GF-D8 (cell line): ENCODE data around the gene FBXL7.
"Not testable (repeated sequence)": the region's sequence is repeated elsewhere in the genome, so short reads cannot be mapped to it uniquely, and the experiment has no call there.

ENCODE experiments used
- DNase-seq: peaks from one replicate; lab custom pipeline; 2025; lab: John Stamatoyannopoulos, UW

FBXL7 gene

DNA sequence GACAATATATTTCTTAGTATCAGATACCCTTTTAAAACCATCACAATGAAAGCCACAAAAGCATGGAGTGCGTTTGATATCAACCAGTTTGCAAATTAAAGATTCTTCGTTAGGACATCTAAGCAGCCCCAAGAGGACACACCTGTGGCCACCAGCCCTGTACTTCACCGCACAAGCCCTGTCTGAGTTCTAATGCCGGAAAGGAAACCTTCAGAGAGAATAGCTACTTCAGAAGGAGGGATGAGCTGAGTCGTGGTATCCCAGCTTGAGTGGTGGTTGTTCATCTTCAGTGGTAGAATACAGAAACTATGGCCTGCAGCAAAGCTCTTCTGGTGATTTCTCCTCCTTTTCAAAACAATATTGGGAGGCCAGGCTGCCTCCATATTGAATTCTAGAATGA, 319.6 kb downstream of the FBXL7 start:
- no peak for DNase-seq

DNA sequence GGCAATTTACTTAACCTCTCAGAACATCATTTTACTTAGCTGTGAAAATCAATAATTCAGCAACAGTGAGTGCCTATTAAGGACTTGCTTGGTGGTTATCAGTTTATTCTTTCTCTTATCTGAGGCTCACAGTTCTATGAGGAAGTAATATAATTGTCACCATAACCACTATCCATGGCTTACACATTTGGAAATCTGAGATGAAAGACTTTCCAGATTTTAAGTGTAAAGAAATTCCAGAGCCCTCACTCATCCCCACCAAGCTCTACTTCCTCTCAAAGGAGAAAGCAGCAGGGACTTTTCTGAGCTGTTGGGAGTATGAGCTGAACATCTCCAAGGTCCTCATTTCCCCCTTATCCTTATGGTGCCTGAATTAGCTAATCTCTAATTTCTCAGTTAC, 321.5 kb downstream of the FBXL7 start:
- DNase-seq = no peak

DNA sequence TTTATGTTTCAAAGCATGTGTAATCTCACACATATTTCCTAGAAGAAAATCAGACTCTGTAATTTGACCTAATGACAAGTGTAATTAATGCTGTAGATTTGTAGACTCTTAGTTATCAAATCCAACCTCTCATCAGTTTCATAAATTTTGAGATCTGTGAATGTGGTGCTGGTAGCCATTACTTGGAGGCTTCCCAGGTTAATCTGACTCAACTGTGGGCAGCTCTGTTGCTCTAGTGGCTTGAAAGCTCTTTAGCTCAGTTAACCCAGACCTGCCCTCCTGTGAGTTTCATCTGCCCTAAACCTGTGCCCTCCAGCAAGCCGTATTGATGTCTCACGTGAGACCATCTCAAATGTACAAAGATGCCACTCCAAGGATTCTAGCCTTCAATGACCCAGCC, 323.4 kb downstream of the FBXL7 start:
- DNase-seq = no peak

DNA sequence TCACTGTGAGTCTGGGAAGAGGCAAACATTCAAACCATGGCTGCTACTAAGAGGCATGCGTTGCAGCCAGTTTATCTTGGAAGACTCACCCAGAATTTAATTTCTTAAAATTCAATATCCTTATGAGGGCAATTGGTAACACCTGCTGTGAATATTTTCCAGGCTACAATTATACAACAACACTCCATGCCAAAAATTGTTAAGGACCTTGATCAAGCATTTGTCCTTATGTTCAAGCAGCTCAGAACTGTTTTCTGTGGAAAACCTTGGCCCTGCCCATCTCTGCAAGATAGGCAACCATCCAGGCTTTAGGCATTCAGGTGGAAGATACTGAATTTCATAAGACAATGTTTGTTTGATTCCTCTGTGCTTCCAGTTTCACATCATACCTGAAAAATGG, 327.8 kb downstream of the FBXL7 start:
- DNase-seq = no peak

DNA sequence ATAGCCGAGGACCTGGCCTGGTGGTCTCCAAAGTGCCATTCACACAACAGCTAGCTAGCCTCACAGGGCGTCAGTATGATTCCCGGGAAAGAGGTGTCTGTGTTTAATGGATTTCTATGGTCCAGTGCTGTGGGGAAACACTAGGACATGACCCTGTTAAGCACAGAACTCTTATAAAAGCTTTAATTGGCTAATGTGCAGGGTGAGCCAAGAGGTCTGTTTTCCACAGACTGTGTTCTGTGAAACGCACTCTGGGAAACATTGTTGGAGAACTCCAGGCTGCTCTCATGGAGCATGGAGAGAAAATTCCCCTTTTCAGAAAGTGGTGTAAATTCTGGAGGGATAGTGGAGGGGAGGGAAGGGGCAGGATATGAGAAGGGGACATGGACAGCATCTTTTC, 331.4 kb downstream of the FBXL7 start:
- no peak for DNase-seq

DNA sequence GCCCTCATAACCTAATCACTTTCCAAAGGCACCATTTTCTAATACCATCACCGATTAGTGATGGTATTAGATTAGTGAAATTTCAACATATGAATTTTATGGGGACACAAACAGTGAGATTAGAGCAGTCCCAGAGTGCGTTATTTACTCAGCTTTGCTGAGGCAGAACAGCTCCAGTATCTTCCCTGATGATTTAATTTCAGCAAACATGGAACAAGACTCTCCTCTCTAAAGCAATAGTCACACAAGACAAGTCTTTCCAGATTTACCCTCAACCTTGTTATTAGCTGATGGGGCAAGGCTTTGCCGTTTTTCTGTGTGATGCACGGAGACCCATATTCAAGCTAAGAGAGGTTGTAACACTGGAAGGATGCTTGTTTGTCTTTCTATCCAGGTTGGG, 333.4 kb downstream of the FBXL7 start:
- no peak for DNase-seq

GRCh38 chr5:15834596-15835245, 334.7 kb downstream of the FBXL7 start:
- no peak for DNase-seq

DNA sequence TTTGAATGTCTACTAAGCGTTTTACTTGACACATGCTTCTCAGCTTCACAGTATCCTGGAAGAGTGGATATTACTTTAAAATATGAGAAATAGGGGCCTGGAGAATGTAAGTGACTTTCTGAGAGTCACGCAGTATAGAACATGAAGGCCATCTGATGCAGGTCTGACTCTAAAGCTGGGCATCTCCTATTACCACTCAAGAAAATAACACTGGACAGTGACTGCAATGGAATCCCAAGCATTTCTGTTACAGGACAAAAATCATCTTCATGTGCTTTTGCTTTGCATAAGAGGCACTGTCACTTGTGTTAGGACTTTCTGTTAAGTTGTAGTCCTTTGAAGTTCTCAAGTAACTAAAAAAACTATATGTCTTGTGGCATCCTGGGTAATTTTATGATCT, 335.5 kb downstream of the FBXL7 start:
- no peak for DNase-seq

DNA sequence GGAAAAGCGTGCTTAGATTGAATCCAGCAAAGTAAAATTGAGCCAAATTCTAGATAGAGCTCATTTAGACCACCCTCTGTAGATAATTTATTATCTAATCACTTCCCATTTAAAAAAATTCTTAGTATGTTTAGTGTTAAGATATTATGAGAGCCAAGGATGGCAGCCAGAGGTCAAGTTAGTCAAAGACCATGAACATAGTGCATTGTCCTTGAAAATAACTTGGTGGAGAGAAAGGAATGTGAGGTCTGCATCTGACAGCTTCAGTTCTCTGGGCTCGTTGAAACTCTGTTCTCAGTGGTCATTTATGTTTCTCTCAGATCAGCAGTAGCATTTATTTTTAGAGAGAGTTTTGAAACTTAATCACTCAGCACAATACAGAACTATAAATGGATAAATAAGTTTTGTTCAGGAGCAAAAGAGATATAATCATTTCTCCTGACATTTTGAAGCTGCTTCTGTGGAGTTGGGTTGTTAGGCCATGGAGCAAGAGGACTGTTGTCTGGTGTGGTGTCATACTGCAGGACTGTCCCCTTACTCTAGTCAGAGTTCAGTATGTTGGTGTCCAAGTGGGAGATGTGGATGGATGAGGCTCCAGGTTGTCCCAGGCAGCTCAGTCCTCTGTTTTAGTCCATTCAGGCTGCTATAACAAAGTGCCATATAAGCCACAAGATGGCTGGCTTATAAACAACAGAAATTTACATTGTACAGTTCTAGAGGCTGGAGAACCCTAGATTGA, 337.7 kb downstream of the FBXL7 start:
- no peak for DNase-seq

DNA sequence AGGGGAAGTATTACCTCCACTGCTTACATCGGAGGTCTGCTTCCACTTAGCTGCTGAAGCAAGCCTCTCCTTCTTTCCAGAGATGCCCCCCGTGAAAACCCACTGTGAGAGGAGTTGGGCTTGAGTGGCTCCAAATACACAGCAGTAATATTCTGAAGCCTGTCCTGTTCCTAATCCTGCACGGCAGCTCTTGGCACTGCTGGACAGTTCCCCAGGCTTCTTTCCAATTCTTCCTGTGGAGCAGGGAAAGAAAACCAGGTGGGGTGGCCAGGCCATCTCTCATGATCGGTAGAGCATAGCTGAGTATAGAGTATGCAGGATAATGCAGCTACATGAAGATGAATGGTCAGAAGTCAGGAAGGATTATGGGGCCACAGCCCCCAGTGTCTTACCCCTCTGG, 344.3 kb downstream of the FBXL7 start:
- no peak for DNase-seq

GRCh38 chr5:15844871-15845270, 344.9 kb downstream of the FBXL7 start:
- DNase-seq = no peak

DNA sequence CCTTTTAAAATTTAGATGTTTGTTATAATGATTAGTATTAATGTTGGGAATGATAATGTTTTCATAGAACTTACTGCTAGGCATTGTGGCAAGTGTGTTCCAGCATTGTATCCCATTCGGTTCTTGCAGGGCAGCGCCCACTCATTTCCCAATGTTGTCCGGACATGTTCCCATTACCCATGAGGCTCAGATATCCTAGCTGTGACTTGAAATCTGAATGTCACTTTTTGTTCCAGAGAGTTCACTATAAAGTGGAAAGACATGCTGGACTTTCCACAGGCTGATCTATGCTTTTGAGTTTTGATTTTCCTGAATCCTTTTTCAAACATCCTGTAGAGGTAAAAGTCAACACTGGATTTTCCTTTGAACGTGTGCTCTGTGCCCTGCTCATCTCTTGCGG, 350.6 kb downstream of the FBXL7 start:
- no peak for DNase-seq

DNA sequence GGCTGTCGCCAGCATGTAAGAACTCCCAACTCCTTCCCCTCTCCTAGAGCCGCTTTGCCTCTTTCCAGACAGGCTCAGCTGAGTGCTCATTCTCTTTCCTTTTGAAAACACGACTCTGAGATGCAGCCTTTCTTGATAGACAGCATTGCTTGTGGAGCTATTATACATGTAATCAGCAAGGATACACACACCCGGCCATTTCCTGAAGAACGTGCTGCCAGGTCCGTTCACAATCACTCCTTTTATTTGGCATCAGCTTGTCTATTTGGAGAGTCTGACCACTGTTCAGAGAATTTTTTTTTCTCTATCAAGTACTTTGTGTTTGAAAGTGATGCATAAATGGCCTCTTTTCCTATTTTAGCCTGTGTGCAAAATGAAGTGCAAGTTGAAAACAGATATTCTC, 351.0 kb downstream of the FBXL7 start:
- DNase-seq = no peak

DNA sequence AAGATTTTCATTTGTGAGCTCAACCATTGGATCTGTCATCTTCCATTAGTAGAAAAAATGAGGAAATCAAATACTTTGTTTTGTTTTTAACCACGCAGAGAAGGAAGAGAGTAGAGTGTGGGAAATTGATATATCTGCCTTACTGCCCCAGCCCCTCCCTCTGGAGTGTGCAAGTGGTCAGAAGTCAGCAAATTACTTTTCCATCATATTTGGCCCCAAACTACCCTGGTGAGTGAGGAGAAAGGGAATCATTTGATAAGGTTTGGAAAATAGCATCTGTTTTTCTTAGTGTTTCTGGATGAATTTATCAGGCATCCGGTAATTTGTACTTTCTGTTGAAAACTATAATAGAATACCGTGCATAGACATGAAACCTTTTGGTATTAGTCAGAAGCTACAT, 352.2 kb downstream of the FBXL7 start:
- DNase-seq = no peak

- no peak for DNase-seq
Measured at GRCh38 chr5:15852949-15853348, 353.0 kb downstream of the FBXL7 start.

DNA sequence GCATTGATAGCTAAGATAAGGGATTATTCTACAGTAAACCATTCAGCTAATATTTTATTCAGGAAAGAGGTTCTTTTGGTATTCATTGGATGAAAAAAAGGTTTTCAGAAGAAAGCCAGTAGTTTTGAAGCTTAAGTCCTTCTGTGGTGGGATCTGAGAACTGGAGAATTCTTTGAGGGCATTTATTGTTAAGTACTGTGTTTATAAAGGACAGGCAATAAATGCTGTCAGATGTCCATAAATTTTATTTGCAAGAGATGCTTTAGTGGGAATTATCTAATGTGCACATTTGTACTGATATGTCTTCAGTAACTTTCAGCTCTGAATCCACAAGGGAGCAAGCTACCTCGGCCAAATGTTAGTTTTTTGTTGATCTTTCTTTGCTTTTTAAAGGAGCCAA, 358.3 kb downstream of the FBXL7 start:
- no peak for DNase-seq

DNA sequence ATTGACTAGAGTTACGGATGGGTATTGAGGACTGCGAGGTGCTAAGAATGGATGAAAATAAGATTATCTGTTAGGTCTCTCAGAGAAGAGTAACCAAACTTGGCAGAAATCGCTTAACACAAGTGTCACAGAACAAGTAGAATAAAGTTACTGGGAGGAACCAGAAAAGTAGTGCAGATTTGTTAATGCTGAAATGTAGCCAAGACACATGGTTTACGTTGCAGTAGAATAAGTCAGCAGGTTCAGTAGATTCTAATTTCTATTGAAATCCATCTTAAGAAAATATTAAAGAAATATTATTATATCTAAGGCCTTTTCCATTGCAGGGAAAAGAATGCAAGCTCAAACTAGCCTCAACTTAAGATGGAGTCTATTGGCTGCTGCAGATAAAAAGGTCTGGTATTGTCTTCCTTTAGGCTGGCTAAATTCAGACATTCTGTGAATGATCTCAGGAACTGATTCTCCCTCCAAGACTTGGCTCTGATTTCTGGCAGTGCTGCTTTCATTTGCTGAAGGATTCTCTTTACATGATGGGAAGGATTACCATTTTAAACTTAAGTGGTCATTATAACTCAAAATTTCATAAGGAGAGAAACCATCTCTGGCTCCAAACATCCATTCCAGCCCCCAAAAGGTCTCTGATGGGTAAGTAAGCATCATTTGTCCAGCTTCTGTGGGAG, 364.7 kb downstream of the FBXL7 start:
- no peak for DNase-seq

GRCh38 chr5:15872259-15872658, 372.3 kb downstream of the FBXL7 start:
- DNase-seq = not testable (repeated sequence)

DNA sequence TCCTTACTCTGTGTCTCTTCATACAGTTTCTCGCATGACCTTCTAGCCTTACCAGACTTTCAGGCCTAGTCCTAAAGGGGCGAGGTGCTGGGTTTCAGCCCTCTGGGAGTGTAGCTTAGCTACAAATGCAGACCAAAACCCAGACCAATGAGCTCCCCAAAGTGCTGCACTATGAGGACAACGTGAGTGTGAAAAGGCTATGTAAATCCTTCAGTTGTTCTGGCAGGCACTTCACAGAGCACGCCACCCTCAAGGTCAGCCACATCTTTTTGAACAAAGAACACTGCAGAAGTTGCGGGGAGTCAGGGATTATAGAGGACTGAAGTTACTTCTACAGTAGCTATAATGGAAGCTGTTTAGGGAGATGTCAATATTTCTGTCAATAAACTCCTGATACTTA, 377.9 kb downstream of the FBXL7 start:
- DNase-seq = no peak

DNA sequence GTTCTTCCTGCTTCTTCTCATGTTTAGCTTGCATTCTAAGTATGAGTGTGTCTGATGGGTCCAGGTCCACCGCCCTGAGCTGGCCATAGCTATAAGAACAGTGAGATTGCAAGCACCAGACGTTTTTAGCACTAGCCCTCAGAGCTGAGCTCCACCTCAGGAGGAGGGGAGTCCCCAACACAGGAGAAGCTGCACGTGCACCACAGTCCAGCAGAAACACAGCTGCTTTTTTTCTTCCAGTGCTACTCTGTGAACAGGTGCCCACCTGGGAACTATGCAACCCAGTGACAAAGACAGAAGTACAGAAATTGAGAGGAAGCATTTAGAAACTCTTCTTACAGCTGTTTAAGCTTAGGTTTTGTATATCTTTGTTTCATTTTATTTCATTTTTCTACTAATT, 380.2 kb downstream of the FBXL7 start:
- DNase-seq = no peak

DNA sequence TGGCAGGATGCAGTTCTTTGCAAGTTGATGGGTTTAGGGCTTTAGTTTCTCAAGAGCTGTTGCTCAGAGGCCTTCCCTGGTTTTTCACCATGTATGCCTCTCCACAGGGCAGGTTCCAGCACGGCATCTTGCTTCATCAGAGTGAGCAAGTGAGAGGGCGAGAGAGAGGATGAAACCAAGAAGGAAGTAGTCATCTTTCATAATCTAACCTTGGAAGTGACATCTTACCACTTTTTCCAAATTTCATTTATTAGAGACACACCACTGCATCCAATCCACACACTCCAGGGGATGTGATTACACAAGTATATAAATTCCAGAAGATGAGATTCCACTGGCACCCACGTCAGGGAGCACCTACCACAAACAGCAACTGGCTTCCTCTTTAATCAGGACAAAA, 385.2 kb downstream of the FBXL7 start:
- DNase-seq = no peak

DNA sequence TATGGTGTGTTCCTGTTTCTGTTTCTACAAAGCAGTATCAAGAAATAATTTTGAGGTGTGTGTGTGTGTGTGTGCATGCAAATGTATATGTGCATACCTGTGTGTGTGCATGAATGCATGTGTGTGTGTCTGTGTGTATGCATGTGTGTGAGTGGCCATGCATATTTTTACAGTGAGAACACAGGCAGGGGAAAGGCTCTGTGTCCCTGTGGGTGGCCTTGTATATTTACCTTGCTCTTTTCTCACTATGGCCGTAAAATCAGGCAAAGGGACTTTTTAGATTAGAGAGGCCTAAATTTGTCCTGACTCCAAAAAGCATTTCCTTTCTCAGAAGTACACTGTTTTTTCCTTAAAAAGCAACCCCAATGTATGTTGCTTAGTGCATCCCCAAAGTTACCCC, 386.2 kb downstream of the FBXL7 start:
- DNase-seq = no peak

- DNase-seq = no peak
Measured at GRCh38 chr5:15887093-15887492, 387.1 kb downstream of the FBXL7 start.
